Omental fat pad (tissue), 4 donors: ENCODE measurements around the gene TMPRSS3. TPM values are rescaled to one million over a fixed set of nuclear protein-coding genes. Genes with fewer than 3 reads are reported as not detected.

ENCODE experiments used
- ATAC-seq: fragments of 150-250 bp; one replicate; pipeline ENCODE4 v1.9.1; 2016; ENCODE audit warnings: mild to moderate bottlenecking, moderate library complexity; ENCODE audit not compliant: low FRiP score
- DNase-seq: peaks from one replicate; pipeline ENCODE4 v3.0.0-alpha.2; 2019; ENCODE audit warnings: low spot score
- total RNA-seq, 4 donors: library from RNA; depleted of rRNA; stranded (reverse); fragments of >200 nt; gene quantifications; one replicate each; pipeline ENCODE4 v1.1.0, GENCODE V29; 2016
- TF ChIP-seq, protein P1 (sequence below), 3 donors: fragments of 450-650 bp; IDR thresholded peaks; one replicate each; pipeline ENCODE4 v1.5.1; 2016 to 2017; ENCODE audit warnings: antibody characterized with exemption in 3 of 3, mild to moderate bottlenecking in 3 of 3, moderate library complexity in 2 of 3

Gene TMPRSS3
- total RNA-seq, 4 donors from 2014 or later: 0.32 to 8.7 (median 5.9) TPM

DNA sequence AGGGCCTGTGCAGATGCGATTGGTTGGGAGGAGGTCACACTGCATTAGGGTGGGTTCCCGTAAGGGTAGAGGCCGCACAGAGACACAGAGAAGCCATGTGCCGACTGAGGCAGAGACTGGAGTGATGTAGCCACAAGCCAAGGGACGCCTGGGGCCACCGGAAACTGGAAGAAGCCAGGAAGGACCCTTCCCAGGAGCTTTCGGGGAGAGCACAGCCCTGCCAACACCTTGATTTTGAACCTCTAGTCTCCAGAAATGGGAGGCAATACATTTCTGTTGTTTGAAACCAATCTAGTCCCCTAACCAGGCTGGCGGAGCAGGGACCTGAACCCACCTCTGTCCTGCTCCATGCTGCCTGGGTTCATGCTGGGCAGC, 18.7 kb upstream of the TMPRSS3 start:
- TF ChIP-seq, protein P1, sequence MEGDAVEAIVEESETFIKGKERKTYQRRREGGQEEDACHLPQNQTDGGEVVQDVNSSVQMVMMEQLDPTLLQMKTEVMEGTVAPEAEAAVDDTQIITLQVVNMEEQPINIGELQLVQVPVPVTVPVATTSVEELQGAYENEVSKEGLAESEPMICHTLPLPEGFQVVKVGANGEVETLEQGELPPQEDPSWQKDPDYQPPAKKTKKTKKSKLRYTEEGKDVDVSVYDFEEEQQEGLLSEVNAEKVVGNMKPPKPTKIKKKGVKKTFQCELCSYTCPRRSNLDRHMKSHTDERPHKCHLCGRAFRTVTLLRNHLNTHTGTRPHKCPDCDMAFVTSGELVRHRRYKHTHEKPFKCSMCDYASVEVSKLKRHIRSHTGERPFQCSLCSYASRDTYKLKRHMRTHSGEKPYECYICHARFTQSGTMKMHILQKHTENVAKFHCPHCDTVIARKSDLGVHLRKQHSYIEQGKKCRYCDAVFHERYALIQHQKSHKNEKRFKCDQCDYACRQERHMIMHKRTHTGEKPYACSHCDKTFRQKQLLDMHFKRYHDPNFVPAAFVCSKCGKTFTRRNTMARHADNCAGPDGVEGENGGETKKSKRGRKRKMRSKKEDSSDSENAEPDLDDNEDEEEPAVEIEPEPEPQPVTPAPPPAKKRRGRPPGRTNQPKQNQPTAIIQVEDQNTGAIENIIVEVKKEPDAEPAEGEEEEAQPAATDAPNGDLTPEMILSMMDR (IDR thresholded peaks at IDR 0.05): no peak
- no peak for DNase-seq
- ATAC-seq: no peak

DNA sequence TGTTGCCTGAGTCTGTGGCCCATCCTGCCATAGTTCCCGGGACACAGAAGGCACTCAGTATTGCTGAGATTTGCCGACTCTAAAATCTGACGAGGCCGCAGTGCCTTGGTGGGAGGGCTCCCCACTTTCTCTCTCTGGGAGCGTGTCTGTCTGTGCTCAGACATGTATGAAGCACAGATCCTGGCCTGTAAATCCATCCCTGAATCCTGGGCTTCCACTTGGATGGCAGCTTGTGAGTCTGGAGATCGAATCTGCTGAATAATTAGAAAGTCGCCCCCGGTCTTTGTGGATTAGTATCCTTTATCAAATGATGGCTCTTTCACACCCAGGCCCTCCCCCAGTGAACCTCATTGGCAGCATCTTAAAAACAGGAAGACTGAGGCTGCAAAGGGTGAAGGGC, 18.2 kb upstream of the TMPRSS3 start:
- TF ChIP-seq, protein P1 (IDR thresholded peaks at IDR 0.05): no peak
- DNase-seq (no peak), ATAC-seq (no peak)

DNA sequence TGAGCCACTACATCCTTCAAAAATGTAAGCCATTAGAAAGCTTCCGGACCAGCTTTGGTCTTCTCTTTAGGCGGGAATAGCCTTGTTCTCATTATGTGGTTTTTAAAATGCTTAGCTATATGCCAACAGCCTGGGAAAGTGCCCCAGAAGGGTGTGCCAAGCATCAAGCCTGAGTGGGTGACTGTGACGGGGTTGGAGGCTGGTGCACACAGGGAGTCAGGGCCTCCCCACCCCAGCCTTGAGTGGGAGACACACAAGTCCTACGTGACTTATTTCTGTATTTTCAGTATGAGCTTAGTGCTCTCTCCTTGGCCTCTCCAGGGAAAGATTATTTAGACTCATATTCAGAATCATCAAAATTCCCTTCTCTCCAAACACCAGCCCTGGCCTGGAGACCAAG, 17.6 kb upstream of the TMPRSS3 start:
- DNase-seq: no peak
- TF ChIP-seq, protein P1 (IDR thresholded peaks at IDR 0.05): no peak
- no peak for ATAC-seq

DNA sequence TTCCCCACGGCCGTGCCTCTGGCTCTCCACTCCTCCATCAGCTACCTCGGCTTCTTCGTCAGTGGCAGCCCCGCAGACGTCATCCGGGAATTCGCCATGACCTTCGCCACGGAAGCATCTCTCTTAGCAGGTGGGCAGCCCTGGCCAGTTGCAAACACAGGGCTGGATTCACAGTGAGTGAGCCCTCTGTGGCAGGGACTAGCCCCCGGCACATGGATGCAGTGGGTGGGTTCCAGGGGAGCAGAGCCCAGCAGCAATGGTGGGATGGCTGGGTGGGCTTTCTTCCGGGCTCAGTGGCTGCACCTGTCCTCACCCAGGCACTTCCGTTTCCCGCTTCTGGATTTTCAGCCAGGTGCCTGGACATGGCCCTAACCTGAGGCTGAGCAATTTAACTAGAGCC, 17.2 kb upstream of the TMPRSS3 start:
- ATAC-seq (no peak), DNase-seq (no peak)
- TF ChIP-seq, protein P1 (IDR thresholded peaks at IDR 0.05): no peak

DNA sequence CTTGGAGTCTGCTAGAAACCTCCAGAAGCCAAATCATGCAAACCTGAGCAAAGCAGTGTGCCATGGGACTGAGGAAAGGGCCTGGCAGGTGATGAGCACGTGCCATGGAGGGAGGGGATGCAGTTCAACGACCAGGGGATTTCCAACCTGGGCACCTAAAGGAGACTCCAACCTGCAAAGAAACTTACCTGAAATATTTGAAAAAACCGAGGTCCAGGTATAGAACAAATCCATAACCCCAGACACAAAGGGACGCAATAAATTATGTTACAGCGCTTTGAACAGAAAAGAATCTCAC, 16.7 kb upstream of the TMPRSS3 start:
- no peak for ATAC-seq
- TF ChIP-seq, protein P1 (IDR thresholded peaks at IDR 0.05): no peak
- DNase-seq: no peak

DNA sequence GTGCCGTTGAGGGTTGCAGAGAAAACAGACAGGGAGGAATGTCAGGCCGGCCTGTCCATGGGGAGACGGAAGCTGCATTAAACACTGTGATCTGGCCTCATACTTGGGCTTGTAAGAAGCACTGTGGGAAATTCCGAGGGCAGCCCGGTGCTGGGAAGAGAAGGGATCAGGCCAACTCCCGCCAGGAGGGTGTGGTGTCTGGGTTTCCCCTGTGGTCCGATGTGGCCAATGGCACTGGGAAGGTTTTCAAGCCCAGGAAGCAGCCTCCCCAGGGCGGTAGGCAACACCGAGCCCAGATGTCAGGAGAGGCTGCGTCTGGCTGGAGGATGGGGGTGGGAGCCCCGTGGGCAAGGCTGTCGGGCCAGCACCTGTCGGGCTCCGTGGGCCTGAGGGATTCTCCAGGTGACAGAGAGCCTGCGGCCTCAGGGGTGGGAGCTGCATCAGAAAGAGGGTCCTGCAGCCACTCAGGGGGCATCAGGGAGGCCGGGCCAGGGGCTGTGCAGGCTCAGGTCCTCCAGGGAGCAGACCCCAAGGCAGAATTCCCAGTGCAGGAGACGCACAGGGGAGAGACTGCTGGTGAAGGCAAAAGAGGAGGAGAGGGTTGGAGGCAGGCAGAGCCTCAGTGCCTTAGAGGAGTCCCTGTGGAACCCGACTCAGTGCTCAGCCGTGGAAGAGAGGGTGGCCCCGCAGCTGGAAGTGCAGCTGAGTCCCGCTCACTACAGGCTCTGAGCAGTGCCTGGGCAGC, 16.2 kb upstream of the TMPRSS3 start:
- ATAC-seq: no peak
- DNase-seq: no peak
- TF ChIP-seq, protein P1 (IDR thresholded peaks at IDR 0.05): no peak

DNA sequence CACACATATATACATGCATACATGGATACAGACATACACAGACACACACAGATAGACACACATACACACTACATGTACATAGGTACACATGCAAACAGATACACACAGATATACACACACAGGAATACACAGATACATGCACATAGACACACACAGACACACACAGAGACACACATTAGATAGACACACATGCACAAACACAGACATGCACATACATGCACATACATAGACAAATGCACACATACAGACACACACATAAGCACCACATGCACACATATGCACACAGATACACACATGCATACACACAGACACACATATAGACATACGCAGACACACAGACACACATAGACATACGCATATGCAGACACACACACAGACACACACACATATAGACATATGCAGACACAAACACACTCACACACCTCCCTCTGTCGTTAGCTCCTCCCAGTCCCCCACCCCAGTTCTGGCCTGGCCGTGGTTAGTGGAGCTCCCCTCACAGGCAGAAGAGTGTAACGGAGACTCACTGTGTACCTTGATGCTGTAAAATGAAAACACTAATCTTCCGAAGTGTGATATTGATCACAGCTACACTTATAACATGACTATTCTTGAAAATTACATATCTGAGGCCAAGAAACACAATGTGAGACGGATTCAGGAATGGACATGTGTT, 15.5 kb upstream of the TMPRSS3 start:
- no peak for ATAC-seq
- DNase-seq: no peak
- TF ChIP-seq, protein P1 (IDR thresholded peaks at IDR 0.05): no peak
